GM12891 (cell line): ENCODE results near the gene AGO3.

Experiments used
- POLR2A ChIP-seq: IDR thresholded peaks from 2 replicates; pipeline ENCODE4 v1.6.1; 2011; ENCODE audit warnings: low read depth, low read length, control low read depth
- POLR2AphosphoS5 ChIP-seq: IDR thresholded peaks from 2 replicates; pipeline ENCODE4 v1.6.1; 2011; ENCODE audit warnings: low read depth, low read length, control low read depth
- POU2F2 ChIP-seq: IDR thresholded peaks from 2 replicates; pipeline ENCODE4 v1.6.1; 2011; ENCODE audit warnings: low read depth, mild to moderate bottlenecking, control low read depth, low read length, moderate library complexity
- SPI1 ChIP-seq: IDR thresholded peaks from 2 replicates; pipeline ENCODE4 v1.6.1; 2011; ENCODE audit warnings: low read depth, low read length, control low read depth
- TAF1 ChIP-seq: IDR thresholded peaks from 2 replicates; pipeline ENCODE4 v1.6.1; 2011; ENCODE audit warnings: low read depth, low read length, control low read depth

DNA sequence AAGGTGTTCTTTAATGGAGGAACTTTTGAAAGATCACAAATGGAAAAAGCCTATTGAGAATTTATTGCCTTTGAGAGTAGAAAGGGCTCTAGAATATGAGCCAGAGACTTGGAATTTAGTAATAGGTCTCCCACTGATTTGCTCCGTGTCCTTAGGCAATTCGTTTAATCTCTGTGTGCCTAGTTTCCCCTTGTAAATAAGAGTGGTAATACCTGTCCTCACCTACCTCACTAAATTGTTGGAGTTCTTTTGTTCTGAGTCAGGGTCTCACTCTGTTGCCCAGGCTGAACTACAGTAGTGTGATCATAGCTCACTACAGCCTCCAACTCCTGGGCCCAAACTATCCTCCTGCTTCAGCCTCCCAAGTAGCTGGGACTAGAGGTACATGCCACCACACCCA lies 138.0 kb downstream of the AGO3 start:
- no peak for TF ChIP-seq POLR2AphosphoS5
- TF ChIP-seq POLR2A, result no peak
- no peak for TF ChIP-seq TAF1
- no peak for TF ChIP-seq POU2F2
- TF ChIP-seq SPI1, result no peak
